MV-4-11 (cell line): ENCODE results near the gene CSRNP3.
"Not testable (repeated sequence)": the region's sequence is repeated elsewhere in the genome, so short reads cannot be mapped to it uniquely, and the experiment has no call there.

Experiments used
- DNase-seq: peaks from one replicate; lab custom pipeline; 2025; lab: John Stamatoyannopoulos, UW

CSRNP3 gene

GRCh38 chr2:165634282-165634681 is 164.8 kb downstream of the CSRNP3 start:
- no peak for DNase-seq

GRCh38 chr2:165634855-165635254 is 165.4 kb downstream of the CSRNP3 start:
- no peak for DNase-seq

- DNase-seq, result no peak
These were observed 166.0 kb downstream of the CSRNP3 start for GRCh38 chr2:165635532-165635931.

GRCh38 chr2:165636959-165637358 is 167.5 kb downstream of the CSRNP3 start:
- DNase-seq, result no peak

- no peak for DNase-seq
These were observed 167.9 kb downstream of the CSRNP3 start for GRCh38 chr2:165637396-165637795.

- DNase-seq, result no peak
These were observed 170.0 kb downstream of the CSRNP3 start for GRCh38 chr2:165639504-165639903.

- no peak for DNase-seq
These were observed 170.9 kb downstream of the CSRNP3 start for GRCh38 chr2:165640247-165640929.

GRCh38 chr2:165645930-165646831 is 176.7 kb downstream of the CSRNP3 start:
- DNase-seq, result no peak

GRCh38 chr2:165647409-165647808 is 177.9 kb downstream of the CSRNP3 start:
- DNase-seq, result no peak

- no peak for DNase-seq
These were observed 179.3 kb downstream of the CSRNP3 start for GRCh38 chr2:165648801-165649200.

GRCh38 chr2:165651233-165651632 is 181.7 kb downstream of the CSRNP3 start:
- DNase-seq, result no peak

- no peak for DNase-seq
These were observed 186.2 kb downstream of the CSRNP3 start for GRCh38 chr2:165655661-165656060.

GRCh38 chr2:165660361-165660760 is 190.9 kb downstream of the CSRNP3 start:
- peak; percentile 1 for DNase-seq

GRCh38 chr2:165662720-165663119 is 193.2 kb downstream of the CSRNP3 start:
- no peak for DNase-seq

GRCh38 chr2:165665614-165666013 is 196.1 kb downstream of the CSRNP3 start:
- DNase-seq, result no peak

GRCh38 chr2:165666073-165666472 is 196.6 kb downstream of the CSRNP3 start:
- not testable (repeated sequence) for DNase-seq

GRCh38 chr2:165666605-165667004 is 197.1 kb downstream of the CSRNP3 start:
- no peak for DNase-seq

GRCh38 chr2:165667375-165667774 is 197.9 kb downstream of the CSRNP3 start:
- DNase-seq, result no peak

- DNase-seq, result no peak
These were observed 205.3 kb downstream of the CSRNP3 start for GRCh38 chr2:165674780-165675179.

GRCh38 chr2:165675551-165675968 is 206.1 kb downstream of the CSRNP3 start:
- DNase-seq, result no peak

GRCh38 chr2:165678882-165679281 is 209.4 kb downstream of the CSRNP3 start:
- DNase-seq, result no peak

- no peak for DNase-seq
These were observed 210.1 kb downstream of the CSRNP3 start for GRCh38 chr2:165679621-165680020.

- DNase-seq, result no peak
These were observed 212.3 kb downstream of the CSRNP3 start for GRCh38 chr2:165681841-165682240.
